Left lung (tissue), 10 donors: ENCODE results near the gene TCP10L. TPM values are rescaled to one million over a fixed set of nuclear protein-coding genes. Genes with fewer than 3 reads are reported as not detected.
"Not testable (repeated sequence)": the region's sequence is repeated elsewhere in the genome, so short reads cannot be mapped to it uniquely, and the experiment has no call there.

Source experiments
- ATAC-seq: fragments of 200-7000 bp; cut with Tn5 transposase; one replicate; pipeline ENCODE4 v1.9.1; 2020; ENCODE audit warnings: moderate library complexity
- DNase-seq, 4 donors: peaks; one replicate each; pipeline ENCODE4 v3.0.0-alpha.2; 2013 to 2020
- H3K27ac ChIP-seq, 2 donors: fragments of 200-600 bp; sonication (generic) in 1 of 2; one replicate each; pipeline versions ENCODE4 v1.5.0 to v1.8.0; 2020 to 2021
- H3K27me3 ChIP-seq, 2 donors: fragments of 200-600 bp; sonication (generic) in 1 of 2; one replicate each; pipeline versions ENCODE4 v1.5.0 to v1.8.0; 2020 to 2021
- H3K36me3 ChIP-seq, 2 donors: fragments of 200-600 bp; sonication (generic) in 1 of 2; one replicate each; pipeline versions ENCODE4 v1.5.0 to v1.8.0; 2020 to 2021
- H3K4me1 ChIP-seq, 2 donors: fragments of 200-600 bp; one replicate each; pipeline ENCODE4 v1.8.0; 2021
- H3K4me3 ChIP-seq, 2 donors: fragments of 200-600 bp; sonication (generic) in 1 of 2; one replicate each; pipeline versions ENCODE4 v1.5.0 to v1.8.0; 2020 to 2021; ENCODE audit warnings: mild to moderate bottlenecking in 1 of 2
- H3K9me3 ChIP-seq, 2 donors: fragments of 200-600 bp; sonication (generic) in 1 of 2; one replicate each; pipeline versions ENCODE4 v1.5.0 to v1.8.0; 2020 to 2021
- intact Hi-C, 2 donors: fragments of 100-400 bp; cut with DNase I; formaldehyde crosslinking; loops; one replicate each; pipeline versions ENCODE4 v1.11.2 to v1.14.2; 2022
- polyA plus RNA-seq, 6 donors: library from polyadenylated mRNA; unstranded; fragments of 120-200 nt; gene quantifications; one replicate each; pipeline ENCODE4 v1.2.1, GENCODE V29; 2013; ENCODE audit not compliant: insufficient read length in 6 of 6
- total RNA-seq, 2 donors: library from RNA; stranded (reverse); fragmentation: NEBNext Ultra II Directional; extraction: Animal tissue kit (Norgen Biotek cat#: 25700); gene quantifications; one replicate each; pipeline ENCODE4 v1.2.1, GENCODE V29; 2021
- TF ChIP-seq, protein P1 (sequence below), 2 donors: fragments of 200-600 bp; sonication (generic) in 1 of 2; IDR thresholded peaks; one replicate each; pipeline versions ENCODE4 v1.5.0 to v1.8.0; 2021; ENCODE audit warnings: antibody characterized with exemption in 2 of 2
- donor health status: DM: no; HTN: yes; CAD: no.
- donor health status: DM: no; HTN: no; CAD: no.

The TCP10L gene
- total and polyA plus RNA-seq, 8 donors, result 0.43 to 1.5 (median 0.69) TPM

DNA sequence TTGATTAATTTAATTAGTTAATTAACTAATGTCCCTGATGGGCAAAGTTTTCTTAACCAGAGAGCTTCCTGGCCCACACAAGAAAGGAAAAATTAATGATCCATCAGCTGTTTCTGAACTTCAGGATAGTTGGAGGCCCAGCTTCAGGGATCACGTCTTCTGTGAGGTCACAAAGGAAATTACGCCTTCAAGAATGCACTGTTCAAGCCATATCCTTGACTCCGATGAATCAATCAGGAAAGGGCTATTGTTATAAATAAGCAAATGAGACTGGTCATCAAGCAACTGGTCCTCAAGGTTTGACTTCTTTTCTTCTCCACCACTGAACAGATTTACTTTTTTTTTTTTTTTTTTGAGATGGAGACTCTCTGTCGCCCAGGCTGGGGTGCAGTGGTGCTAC is 40.6 kb downstream of the TCP10L start:
- DNase-seq (no peak), ATAC-seq (no peak)
- TF ChIP-seq, protein P1, sequence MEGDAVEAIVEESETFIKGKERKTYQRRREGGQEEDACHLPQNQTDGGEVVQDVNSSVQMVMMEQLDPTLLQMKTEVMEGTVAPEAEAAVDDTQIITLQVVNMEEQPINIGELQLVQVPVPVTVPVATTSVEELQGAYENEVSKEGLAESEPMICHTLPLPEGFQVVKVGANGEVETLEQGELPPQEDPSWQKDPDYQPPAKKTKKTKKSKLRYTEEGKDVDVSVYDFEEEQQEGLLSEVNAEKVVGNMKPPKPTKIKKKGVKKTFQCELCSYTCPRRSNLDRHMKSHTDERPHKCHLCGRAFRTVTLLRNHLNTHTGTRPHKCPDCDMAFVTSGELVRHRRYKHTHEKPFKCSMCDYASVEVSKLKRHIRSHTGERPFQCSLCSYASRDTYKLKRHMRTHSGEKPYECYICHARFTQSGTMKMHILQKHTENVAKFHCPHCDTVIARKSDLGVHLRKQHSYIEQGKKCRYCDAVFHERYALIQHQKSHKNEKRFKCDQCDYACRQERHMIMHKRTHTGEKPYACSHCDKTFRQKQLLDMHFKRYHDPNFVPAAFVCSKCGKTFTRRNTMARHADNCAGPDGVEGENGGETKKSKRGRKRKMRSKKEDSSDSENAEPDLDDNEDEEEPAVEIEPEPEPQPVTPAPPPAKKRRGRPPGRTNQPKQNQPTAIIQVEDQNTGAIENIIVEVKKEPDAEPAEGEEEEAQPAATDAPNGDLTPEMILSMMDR (IDR thresholded peaks at IDR 0.05), result no peak
- no peaks in the 10 kb centered on the region for H3K36me3 ChIP-seq
- H3K27me3 ChIP-seq, result no peaks in the 10 kb centered on the region
- no peaks in the 10 kb centered on the region for H3K9me3 ChIP-seq
- intact Hi-C loops, result no loop called here
- no peak overlapping the region for H3K4me3 ChIP-seq
- H3K27ac ChIP-seq, result no peak overlapping the region
- no peaks in the 10 kb centered on the region for H3K4me1 ChIP-seq

DNA sequence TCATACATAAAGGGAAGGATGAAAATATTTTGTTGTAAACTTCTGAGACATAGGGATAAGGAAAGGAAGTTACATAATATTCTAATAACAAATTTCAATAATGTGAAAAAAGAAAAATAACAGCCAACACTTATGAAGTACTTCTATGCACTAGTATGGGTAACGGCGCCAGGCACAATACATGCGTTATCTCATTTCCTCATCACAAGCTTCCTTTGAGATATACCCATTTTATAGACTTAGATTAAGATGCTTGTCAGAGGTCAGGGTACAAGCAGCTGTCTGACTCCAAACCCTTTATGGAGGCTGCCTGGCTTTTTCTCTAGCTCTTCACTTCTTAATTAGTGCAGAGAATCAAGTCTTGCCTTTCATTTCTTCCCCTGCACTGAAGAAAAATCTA is 41.3 kb downstream of the TCP10L start:
- no peaks in the 10 kb centered on the region for H3K36me3 ChIP-seq
- H3K4me3 ChIP-seq, result no peak overlapping the region
- H3K9me3 ChIP-seq, result no peaks in the 10 kb centered on the region
- no peak overlapping the region for H3K27ac ChIP-seq
- DNase-seq (no peak), ATAC-seq (no peak)
- intact Hi-C loops, result no loop called here
- H3K4me1 ChIP-seq, result no peaks in the 10 kb centered on the region
- TF ChIP-seq, protein P1 (IDR thresholded peaks at IDR 0.05), result no peak
- H3K27me3 ChIP-seq, result no peaks in the 10 kb centered on the region

- intact Hi-C loops, H3K27me3 ChIP-seq, H3K4me1 ChIP-seq, H3K9me3 ChIP-seq, H3K36me3 ChIP-seq, H3K4me3 ChIP-seq, ATAC-seq, DNase-seq, H3K27ac ChIP-seq: not testable (repeated sequence)
Measured at GRCh38 chr21:32543056-32543455, 42.3 kb downstream of the TCP10L start.

- no peak for ATAC-seq
- Histone ChIP-seq H3K4me1 (no peaks in the 10 kb centered on the region), H3K27me3 (no peaks in the 10 kb centered on the region), H3K4me3 (no peak overlapping the region), H3K27ac (no peak overlapping the region), H3K9me3 (no peaks in the 10 kb centered on the region), H3K36me3 (no peaks in the 10 kb centered on the region)
- DNase-seq, result no peak
- TF ChIP-seq, protein P1 (IDR thresholded peaks at IDR 0.05), result no peak
- intact Hi-C loops, result no loop called here
Measured at GRCh38 chr21:32539378-32539777, 45.9 kb downstream of the TCP10L start.

GRCh38 chr21:32538147-32538792 is 47.1 kb downstream of the TCP10L start:
- TF ChIP-seq, protein P1 (IDR thresholded peaks at IDR 0.05), result no peak
- Histone ChIP-seq H3K27me3 (no peaks in the 10 kb centered on the region), H3K27ac (no peak overlapping the region), H3K9me3 (no peaks in the 10 kb centered on the region), H3K4me3 (no peak overlapping the region), H3K36me3 (no peaks in the 10 kb centered on the region), H3K4me1 (no peaks in the 10 kb centered on the region)
- ATAC-seq (no peak), DNase-seq (no peak)
- intact Hi-C loops, result no loop called here

- no peak overlapping the region for H3K27ac ChIP-seq
- TF ChIP-seq, protein P1 (IDR thresholded peaks at IDR 0.05), result no peak
- H3K9me3 ChIP-seq, result no peaks in the 10 kb centered on the region
- H3K4me3 ChIP-seq, result no peak overlapping the region
- no peaks in the 10 kb centered on the region for H3K27me3 ChIP-seq
- intact Hi-C loops, result no loop called here
- H3K4me1 ChIP-seq, result no peaks in the 10 kb centered on the region
- ATAC-seq, result no peak
- no peaks in the 10 kb centered on the region for H3K36me3 ChIP-seq
- no peak for DNase-seq
Measured at GRCh38 chr21:32537569-32537881, 47.8 kb downstream of the TCP10L start.
